ENCODE measurements around the gene NBEA. TPM values are rescaled to one million over a fixed set of nuclear protein-coding genes. Genes with fewer than 3 reads are reported as not detected.

Gene NBEA
- total RNA-seq, 1 experiment from 2014 or later: 4.1 TPM

DNA sequence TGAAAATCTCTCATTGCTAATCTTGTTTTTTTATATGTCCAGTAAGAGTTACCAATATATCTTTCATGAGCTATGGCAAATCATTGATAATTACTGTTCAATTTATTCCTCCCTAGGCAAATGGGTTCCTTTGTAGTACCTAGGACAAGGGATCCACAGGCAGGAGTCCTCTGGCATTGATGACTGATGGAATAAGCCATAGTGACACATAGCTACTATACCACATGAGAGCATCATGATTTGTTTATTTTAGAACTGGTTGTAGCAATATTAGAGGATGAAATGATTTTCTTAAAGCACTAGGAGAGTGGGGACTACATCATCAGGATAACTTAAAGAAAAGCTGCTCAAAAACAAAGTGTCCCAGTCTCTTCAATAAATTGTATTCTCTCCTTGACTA, 556.2 kb downstream of the NBEA start:
- Histone ChIP-seq H3K79me2 (ENCODE audit: insufficient read depth, low read length) (no peaks in the 10 kb centered on the region), H3K4me1 (ENCODE audit: control insufficient read depth in 1 of 2, insufficient read depth in 2 of 2, low read length in 2 of 2) (no peaks in the 10 kb centered on the region), H4K20me1 (ENCODE audit: insufficient read depth) (no peaks in the 10 kb centered on the region), H3K27ac (ENCODE audit: low read depth, low read length) (no peak overlapping the region), H3K4me3 (replicated peaks in 1 of 2; ENCODE audit: low read depth in 1 of 2, low read length in 2 of 2) (no peak overlapping the region), H3K9me2 (ENCODE audit: insufficient read depth) (no peaks in the 10 kb centered on the region), H3K4me2 (ENCODE audit: low read length) (no peak overlapping the region), H3K9me3 (ENCODE audit: control insufficient read depth in 1 of 2, insufficient read depth in 1 of 2, low read depth in 1 of 2, low read length in 2 of 2) (no peaks in the 10 kb centered on the region), H3K9ac (ENCODE audit: low read length) (no peak overlapping the region), H3K27me3 (ENCODE audit: insufficient read depth, low read length) (no peaks in the 10 kb centered on the region), H3K36me3 (ENCODE audit: control insufficient read depth in 1 of 2, insufficient read depth in 2 of 2, low read length in 2 of 2) (no peaks in the 10 kb centered on the region), H2AFZ (ENCODE audit: low read depth, low read length, poor library complexity, severe bottlenecking) (no peak overlapping the region)
- no peak for ATAC-seq
- POLR2A ChIA-PET: no interaction called here
- TF ChIP-seq, protein P1, sequence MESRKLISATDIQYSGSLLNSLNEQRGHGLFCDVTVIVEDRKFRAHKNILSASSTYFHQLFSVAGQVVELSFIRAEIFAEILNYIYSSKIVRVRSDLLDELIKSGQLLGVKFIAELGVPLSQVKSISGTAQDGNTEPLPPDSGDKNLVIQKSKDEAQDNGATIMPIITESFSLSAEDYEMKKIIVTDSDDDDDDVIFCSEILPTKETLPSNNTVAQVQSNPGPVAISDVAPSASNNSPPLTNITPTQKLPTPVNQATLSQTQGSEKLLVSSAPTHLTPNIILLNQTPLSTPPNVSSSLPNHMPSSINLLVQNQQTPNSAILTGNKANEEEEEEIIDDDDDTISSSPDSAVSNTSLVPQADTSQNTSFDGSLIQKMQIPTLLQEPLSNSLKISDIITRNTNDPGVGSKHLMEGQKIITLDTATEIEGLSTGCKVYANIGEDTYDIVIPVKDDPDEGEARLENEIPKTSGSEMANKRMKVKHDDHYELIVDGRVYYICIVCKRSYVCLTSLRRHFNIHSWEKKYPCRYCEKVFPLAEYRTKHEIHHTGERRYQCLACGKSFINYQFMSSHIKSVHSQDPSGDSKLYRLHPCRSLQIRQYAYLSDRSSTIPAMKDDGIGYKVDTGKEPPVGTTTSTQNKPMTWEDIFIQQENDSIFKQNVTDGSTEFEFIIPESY (IDR thresholded peaks at IDR 0.05; ENCODE audit: extremely low read depth, insufficient replicate concordance, low read length): no peak
- TF ChIP-seq EZH2phosphoT487 (IDR thresholded peaks at IDR 0.05; ENCODE audit: borderline replicate concordance) (no peak), CEBPB (IDR thresholded peaks at IDR 0.05; ENCODE audit: low read depth) (no peak), RAD21 (IDR thresholded peaks at IDR 0.05; ENCODE audit: low read depth) (no peak), YY1 (IDR thresholded peaks at IDR 0.05; ENCODE audit: extremely low read depth, insufficient replicate concordance, low read depth, low read length) (no peak), EZH2 (IDR thresholded peaks at IDR 0.05) (no peak), ZNF274 (IDR thresholded peaks at IDR 0.05; ENCODE audit: low read depth, low read length) (no peak), CBX3 (IDR thresholded peaks at IDR 0.05; ENCODE audit: low read depth) (no peak), SIN3A (IDR thresholded peaks at IDR 0.05; ENCODE audit: low read depth) (no peak), POLR2A (IDR thresholded peaks at IDR 0.05; ENCODE audit: borderline replicate concordance, extremely low read depth, insufficient read depth, insufficient read length) (no peak), SP1 (IDR thresholded peaks at IDR 0.05; ENCODE audit: low read depth) (no peak), ELF1 (IDR thresholded peaks at IDR 0.05; ENCODE audit: borderline replicate concordance, low read depth) (no peak), JUND (IDR thresholded peaks at IDR 0.05) (no peak)
- TF ChIP-seq, protein P2, sequence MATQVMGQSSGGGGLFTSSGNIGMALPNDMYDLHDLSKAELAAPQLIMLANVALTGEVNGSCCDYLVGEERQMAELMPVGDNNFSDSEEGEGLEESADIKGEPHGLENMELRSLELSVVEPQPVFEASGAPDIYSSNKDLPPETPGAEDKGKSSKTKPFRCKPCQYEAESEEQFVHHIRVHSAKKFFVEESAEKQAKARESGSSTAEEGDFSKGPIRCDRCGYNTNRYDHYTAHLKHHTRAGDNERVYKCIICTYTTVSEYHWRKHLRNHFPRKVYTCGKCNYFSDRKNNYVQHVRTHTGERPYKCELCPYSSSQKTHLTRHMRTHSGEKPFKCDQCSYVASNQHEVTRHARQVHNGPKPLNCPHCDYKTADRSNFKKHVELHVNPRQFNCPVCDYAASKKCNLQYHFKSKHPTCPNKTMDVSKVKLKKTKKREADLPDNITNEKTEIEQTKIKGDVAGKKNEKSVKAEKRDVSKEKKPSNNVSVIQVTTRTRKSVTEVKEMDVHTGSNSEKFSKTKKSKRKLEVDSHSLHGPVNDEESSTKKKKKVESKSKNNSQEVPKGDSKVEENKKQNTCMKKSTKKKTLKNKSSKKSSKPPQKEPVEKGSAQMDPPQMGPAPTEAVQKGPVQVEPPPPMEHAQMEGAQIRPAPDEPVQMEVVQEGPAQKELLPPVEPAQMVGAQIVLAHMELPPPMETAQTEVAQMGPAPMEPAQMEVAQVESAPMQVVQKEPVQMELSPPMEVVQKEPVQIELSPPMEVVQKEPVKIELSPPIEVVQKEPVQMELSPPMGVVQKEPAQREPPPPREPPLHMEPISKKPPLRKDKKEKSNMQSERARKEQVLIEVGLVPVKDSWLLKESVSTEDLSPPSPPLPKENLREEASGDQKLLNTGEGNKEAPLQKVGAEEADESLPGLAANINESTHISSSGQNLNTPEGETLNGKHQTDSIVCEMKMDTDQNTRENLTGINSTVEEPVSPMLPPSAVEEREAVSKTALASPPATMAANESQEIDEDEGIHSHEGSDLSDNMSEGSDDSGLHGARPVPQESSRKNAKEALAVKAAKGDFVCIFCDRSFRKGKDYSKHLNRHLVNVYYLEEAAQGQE (IDR thresholded peaks at IDR 0.05; ENCODE audit: low read depth): no peak
- TF ChIP-seq, protein P3, sequence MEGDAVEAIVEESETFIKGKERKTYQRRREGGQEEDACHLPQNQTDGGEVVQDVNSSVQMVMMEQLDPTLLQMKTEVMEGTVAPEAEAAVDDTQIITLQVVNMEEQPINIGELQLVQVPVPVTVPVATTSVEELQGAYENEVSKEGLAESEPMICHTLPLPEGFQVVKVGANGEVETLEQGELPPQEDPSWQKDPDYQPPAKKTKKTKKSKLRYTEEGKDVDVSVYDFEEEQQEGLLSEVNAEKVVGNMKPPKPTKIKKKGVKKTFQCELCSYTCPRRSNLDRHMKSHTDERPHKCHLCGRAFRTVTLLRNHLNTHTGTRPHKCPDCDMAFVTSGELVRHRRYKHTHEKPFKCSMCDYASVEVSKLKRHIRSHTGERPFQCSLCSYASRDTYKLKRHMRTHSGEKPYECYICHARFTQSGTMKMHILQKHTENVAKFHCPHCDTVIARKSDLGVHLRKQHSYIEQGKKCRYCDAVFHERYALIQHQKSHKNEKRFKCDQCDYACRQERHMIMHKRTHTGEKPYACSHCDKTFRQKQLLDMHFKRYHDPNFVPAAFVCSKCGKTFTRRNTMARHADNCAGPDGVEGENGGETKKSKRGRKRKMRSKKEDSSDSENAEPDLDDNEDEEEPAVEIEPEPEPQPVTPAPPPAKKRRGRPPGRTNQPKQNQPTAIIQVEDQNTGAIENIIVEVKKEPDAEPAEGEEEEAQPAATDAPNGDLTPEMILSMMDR (IDR thresholded peaks at IDR 0.05 in 2 of 3, conservative IDR thresholded peaks at IDR 0.05 in 1 of 3; ENCODE audit: borderline replicate concordance in 1 of 3, insufficient read depth in 1 of 3, low read depth in 2 of 3, low read length in 2 of 3): no peak
- intact Hi-C loops (cut with micrococcal nuclease): no loop called here
- RAD21 ChIA-PET (ENCODE audit: low non-redundant PET in 1 of 2, low total read pairs in 2 of 2, uncharacterized antibody in 2 of 2, unreplicated experiment in 2 of 2): no interaction called here
- CTCF ChIA-PET: no interaction called here
- BruUV-seq (replicated peaks): no TSS peak
- no peak for DNase-seq (ENCODE audit: low read depth, low spot score)
